ENCODE results near the gene EEF2K.

- TF ChIP-seq CTCF (IDR thresholded peaks at IDR 0.05) (no peak), POLR2A (IDR thresholded peaks at IDR 0.05) (no peak)
Observed at GRCh38 chr16:22330326-22330725, 124.2 kb downstream of the EEF2K start.

Data from thyroid gland (tissue), 4 donors.